ENCODE data around the gene CBX8. TPM values are rescaled to one million over a fixed set of nuclear protein-coding genes. Genes with fewer than 3 reads are reported as not detected.

Gene CBX8
- total and polyA plus RNA-seq, 4 donors, result 4.8 to 9.3 (median 5.5) TPM

DNA sequence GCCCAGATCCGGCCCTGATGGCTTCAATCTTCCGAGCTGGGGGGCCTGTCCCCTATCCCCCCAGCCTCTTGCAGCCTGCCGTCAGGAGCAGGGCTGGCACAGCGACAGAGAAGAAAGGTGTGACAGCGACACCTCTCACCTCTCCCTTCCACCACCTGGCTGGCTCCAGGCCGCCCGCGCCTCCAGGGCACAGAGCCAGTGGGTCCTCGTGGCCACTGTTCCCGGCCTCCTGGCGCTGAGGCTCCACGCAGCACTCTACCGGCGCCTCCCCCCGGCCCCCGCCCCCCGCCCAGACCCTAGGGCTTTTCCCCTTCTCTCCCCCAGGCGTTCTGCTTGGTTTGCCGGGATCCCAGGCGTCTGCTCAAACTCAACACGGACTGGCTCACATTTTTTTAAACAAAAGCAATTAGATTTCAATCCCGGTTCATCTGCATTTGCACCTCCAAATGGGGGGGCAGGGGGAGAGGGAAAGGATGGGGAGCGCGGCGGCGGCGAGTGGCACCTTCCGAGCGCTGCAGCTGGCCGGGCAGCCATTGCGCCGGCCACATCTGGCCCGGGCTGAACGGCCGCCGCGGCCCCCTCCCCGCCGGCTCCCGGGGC is 12.8 kb upstream of the CBX8 start:
- peaks cover 0 to 27% (median 16%) of the 10 kb centered on the region in 5 donors for H3K4me1 ChIP-seq (ENCODE audit: control insufficient read depth in 5 of 5, insufficient read depth in 5 of 5, low read length in 5 of 5)
- H3K9ac ChIP-seq (ENCODE audit: insufficient read depth in 1 of 2, low read length in 2 of 2), result no peak overlapping the region
- H3K36me3 ChIP-seq (ENCODE audit: control insufficient read depth in 4 of 4, insufficient read depth in 4 of 4, low read length in 4 of 4), result no peaks in the 10 kb centered on the region
- peaks cover 16 to 76% (median 72%) of the 10 kb centered on the region in 3 donors for H3K27me3 ChIP-seq (ENCODE audit: control insufficient read depth in 3 of 3, insufficient read depth in 3 of 3, low read length in 2 of 3)
- no peak overlapping the region for H3K27ac ChIP-seq (ENCODE audit: low read depth in 1 of 2, low read length in 1 of 2)
- WGBS, 2 donors, result 4 to 5% methylated on average over 30 to 40 of the region's 40 CpGs
- H3K9me3 ChIP-seq (ENCODE audit: control insufficient read depth in 4 of 4, insufficient read depth in 3 of 4, low read length in 3 of 4), result peaks cover 0 to 2% (median 0%) of the 10 kb centered on the region in 4 donors
- H3K4me3 ChIP-seq, result no peak overlapping the region
- TF ChIP-seq, protein P1, sequence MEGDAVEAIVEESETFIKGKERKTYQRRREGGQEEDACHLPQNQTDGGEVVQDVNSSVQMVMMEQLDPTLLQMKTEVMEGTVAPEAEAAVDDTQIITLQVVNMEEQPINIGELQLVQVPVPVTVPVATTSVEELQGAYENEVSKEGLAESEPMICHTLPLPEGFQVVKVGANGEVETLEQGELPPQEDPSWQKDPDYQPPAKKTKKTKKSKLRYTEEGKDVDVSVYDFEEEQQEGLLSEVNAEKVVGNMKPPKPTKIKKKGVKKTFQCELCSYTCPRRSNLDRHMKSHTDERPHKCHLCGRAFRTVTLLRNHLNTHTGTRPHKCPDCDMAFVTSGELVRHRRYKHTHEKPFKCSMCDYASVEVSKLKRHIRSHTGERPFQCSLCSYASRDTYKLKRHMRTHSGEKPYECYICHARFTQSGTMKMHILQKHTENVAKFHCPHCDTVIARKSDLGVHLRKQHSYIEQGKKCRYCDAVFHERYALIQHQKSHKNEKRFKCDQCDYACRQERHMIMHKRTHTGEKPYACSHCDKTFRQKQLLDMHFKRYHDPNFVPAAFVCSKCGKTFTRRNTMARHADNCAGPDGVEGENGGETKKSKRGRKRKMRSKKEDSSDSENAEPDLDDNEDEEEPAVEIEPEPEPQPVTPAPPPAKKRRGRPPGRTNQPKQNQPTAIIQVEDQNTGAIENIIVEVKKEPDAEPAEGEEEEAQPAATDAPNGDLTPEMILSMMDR (IDR thresholded peaks at IDR 0.05; ENCODE audit: control extremely low read depth, extremely low read depth), result no peak
- ATAC-seq (ENCODE audit: insufficient read depth, low FRiP score) (no peak), DNase-seq (peak in 1 of 3 donors; percentile 36)

DNA sequence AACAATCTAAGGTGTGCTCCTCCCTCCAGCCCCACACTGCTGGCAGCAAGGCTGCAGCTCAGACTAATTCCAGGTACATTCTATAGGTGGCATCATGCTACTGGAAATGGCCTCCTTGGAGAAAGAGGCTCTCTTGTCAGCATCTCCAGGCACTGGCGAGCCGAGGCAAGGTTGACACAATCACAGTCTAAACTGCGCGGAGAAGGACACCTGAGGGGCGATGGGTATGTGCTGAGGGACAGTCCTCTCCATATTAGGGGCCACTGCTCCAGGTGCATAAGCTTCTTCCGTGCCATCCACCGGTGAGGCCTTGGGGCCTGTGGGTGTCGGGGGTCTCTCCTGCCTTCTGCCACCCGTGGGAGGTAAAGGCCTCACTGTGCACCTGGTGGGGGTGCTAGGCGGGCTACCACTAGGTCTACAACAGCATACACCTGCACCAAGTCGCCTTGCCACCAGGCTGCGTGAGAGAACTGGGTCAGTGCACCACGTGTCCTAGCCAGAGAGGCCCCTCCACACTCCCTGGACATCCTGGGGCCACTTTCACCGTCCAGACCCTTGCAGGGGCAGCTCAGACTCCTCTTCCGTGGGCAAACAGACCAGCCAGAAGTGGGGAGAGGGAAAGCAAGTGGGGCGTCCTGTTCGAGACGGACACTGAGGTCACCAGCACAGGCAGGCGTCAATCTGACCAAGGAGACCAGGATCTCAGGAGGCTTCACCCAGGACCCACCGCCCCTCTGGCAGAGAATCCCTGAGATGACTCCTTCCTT is 12.1 kb upstream of the CBX8 start:
- TF ChIP-seq, protein P1 (IDR thresholded peaks at IDR 0.05; ENCODE audit: control extremely low read depth, extremely low read depth), result no peak
- DNase-seq, result peak; percentile 36 to 66 (median 53)
- Histone ChIP-seq H3K9ac (ENCODE audit: insufficient read depth in 1 of 2, low read length in 2 of 2) (no peak overlapping the region), H3K36me3 (ENCODE audit: control insufficient read depth in 4 of 4, insufficient read depth in 4 of 4, low read length in 4 of 4) (no peaks in the 10 kb centered on the region), H3K4me3 (no peak overlapping the region), H3K4me1 (ENCODE audit: control insufficient read depth in 5 of 5, insufficient read depth in 5 of 5, low read length in 5 of 5) (peaks cover 0 to 25% (median 19%) of the 10 kb centered on the region in 5 donors), H3K27me3 (ENCODE audit: control insufficient read depth in 3 of 3, insufficient read depth in 3 of 3, low read length in 2 of 3) (peaks cover 16 to 75% (median 71%) of the 10 kb centered on the region in 3 donors), H3K9me3 (ENCODE audit: control insufficient read depth in 4 of 4, insufficient read depth in 3 of 4, low read length in 3 of 4) (peaks cover 0 to 3% (median 0%) of the 10 kb centered on the region in 4 donors), H3K27ac (ENCODE audit: low read depth in 1 of 2, low read length in 1 of 2) (no peak overlapping the region)
- WGBS, 2 donors, result 16 to 18% methylated on average over 20 of the region's 20 CpGs
- no peak for ATAC-seq (ENCODE audit: insufficient read depth, low FRiP score)

DNA sequence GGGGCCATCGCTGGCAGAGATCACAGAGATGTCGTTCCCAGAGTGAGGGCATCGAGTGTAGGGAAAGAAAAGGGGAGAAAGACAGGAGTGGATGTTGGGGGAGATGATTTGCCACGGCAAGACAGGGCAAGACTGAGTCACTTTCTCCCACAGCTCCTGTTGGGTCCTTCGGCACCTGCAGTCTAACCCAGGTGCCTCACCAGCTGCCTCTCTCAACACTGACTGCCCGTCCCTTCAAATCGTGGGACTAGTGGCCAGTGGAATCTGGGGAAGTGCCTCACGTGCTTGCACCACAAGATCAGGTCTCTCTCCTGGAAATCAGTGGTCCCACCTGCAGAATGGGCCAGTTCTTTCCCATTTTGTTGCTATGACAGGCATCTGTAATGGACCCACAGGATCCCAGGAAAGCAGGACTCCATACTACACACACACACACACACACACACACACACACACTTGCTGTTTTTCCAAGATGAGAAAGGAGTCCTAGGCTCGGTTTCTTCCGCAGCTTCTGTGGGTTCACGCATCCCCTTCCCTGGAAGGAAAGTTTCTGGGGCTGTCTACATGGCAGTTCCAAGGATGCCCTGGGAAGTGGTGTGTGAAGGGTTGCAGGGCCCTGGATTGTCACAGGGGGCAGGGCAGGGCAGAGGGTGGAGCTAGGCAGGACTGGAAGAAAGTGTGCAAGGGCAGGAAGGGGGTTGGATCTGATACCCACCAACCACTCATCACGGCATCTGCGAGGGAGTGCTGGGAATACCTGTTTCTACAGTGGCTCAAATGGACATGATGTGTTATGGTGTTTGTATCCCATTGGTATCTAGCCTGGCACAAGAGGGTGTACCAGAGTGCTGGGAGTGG is 10.2 kb upstream of the CBX8 start:
- Histone ChIP-seq H3K4me3 (no peak overlapping the region), H3K27ac (ENCODE audit: low read depth in 1 of 2, low read length in 1 of 2) (no peak overlapping the region), H3K4me1 (ENCODE audit: control insufficient read depth in 5 of 5, insufficient read depth in 5 of 5, low read length in 5 of 5) (peaks cover 0 to 19% (median 15%) of the 10 kb centered on the region in 5 donors), H3K9me3 (ENCODE audit: control insufficient read depth in 4 of 4, insufficient read depth in 3 of 4, low read length in 3 of 4) (peaks cover 0 to 7% (median 0%) of the 10 kb centered on the region in 4 donors), H3K9ac (ENCODE audit: insufficient read depth in 1 of 2, low read length in 2 of 2) (no peak overlapping the region), H3K27me3 (ENCODE audit: control insufficient read depth in 3 of 3, insufficient read depth in 3 of 3, low read length in 2 of 3) (peaks cover 22 to 85% (median 82%) of the 10 kb centered on the region in 3 donors), H3K36me3 (ENCODE audit: control insufficient read depth in 4 of 4, insufficient read depth in 4 of 4, low read length in 4 of 4) (no peaks in the 10 kb centered on the region)
- no peak for ATAC-seq (ENCODE audit: insufficient read depth, low FRiP score)
- no peak for DNase-seq
- TF ChIP-seq, protein P1 (IDR thresholded peaks at IDR 0.05; ENCODE audit: control extremely low read depth, extremely low read depth), result no peak
- 28% methylated on average over 13 of the region's 13 CpGs for WGBS, 2 donors
